Measurements from ENCODE around the gene SDC3.
"Not testable (repeated sequence)": the region's sequence is repeated elsewhere in the genome, so short reads cannot be mapped to it uniquely, and the experiment has no call there.

SDC3 gene, protein sequence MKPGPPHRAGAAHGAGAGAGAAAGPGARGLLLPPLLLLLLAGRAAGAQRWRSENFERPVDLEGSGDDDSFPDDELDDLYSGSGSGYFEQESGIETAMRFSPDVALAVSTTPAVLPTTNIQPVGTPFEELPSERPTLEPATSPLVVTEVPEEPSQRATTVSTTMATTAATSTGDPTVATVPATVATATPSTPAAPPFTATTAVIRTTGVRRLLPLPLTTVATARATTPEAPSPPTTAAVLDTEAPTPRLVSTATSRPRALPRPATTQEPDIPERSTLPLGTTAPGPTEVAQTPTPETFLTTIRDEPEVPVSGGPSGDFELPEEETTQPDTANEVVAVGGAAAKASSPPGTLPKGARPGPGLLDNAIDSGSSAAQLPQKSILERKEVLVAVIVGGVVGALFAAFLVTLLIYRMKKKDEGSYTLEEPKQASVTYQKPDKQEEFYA

DNA sequence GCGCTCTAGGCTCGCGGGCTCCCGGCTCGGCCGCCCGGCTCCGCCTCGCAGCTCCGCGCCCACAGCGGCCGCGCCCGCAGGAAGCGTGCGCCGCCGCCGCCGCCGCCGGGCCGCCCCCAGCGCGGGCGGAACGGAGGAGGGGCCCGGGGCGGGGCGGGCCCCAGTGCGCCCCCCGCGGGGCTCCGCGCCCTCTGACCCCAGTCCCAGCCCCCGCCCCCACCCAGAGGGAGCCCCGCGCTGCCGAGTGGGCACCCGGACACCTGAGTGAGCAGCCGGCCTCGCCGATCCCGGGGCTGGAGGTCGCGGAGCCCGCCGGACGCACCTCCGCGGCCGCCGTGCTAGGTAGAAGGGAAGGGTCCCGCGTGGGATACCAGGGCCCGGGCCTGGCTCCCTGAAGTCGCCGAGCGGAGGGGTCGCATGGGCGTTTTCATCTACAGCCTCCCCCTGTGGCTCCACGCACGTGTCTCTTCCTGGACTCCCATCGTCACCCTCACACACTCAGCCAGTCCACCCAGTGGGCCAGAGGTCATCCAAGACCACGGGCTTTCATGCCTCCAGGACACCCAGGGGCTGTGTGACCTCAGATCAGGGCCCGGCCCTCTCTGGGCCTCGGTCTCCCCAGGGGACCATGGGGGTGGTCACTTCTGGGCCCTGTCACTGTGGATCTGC is at the start of gene SDC3:
Gene SDC3 (minus strand): TSS at position 63 of the 669 bp plus-strand sequence. CDS start 172 bp downstream, outside the sequence.
- no peak for DNase-seq (ENCODE audit: low read depth)

DNA sequence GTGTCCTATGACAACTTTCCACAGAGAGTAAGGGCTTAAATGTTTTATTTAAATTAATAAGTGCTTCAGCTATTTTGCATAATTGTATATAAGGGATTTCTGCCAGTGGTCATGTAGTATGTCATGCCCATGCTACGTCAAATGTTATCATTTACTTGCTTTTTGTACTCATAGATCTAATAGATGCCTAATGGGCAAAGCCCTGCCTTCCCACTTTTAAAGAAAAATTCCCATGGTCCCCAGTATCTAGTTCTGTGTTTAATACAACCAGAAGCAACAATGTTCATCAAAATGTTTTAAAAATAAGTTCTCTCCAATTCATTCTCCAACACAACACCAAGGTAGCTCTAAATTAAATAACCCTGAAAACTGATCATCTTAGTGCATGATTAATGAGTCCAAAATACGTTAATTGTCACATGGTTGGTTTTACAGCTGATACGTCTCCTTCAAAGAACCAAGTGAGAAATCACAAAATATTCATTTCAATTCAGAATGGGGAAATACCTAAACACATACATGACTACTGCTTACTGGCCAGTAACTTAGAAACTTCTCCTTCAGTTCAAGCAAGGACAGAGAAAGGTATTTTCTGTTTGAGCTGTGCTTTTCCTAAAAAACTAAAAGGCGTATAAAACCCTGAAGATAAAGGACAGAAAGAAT is 49.1 kb upstream of the SDC3 start:
- DNase-seq (ENCODE audit: low read depth), result no peak

DNA sequence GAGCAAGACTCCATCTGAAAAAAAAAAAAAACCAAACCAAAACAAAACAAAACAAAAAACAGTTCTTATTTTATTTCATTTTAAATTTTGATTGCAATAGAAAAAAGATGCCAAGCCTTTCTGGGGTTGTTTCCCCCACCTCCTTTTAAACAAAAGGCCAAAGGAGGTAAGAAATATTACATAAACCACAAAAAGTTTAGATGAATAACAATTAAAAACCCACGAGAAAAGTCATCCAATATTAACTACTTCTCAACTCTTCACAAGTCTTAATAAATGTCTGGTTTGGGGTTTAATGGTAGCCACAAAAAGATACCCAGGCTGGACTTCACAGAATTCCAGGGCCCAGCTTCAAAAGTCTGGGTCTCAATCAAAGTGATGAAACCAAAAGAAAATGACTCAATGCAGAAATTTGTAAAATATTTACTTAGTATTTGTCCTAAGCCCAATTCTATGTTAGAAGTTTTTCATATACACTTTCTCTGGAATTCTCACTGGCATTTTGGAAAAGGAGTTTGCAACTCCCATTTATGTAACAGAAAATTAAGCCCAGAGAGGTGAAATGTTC is 47.0 kb upstream of the SDC3 start:
- peak; percentile 26 for DNase-seq (ENCODE audit: low read depth)

DNA sequence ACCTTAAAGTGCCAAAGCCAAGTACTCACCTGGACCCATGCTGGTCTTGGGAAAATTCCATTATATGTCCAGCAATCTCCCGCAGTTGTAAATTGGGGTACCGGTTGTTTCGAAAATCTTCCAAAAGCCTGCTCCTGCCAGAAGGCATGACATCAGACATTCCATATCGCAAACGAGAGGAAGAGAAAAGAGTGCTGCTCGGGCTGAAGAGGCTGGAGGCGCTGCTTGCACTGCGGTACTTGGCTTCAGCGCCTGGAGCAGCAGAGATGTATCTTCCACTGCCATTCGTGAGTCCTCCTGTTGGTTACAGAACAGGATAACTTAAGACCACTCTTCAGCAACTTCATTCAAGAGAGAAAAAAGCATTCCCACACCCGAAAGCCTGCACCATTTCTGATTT is 45.1 kb upstream of the SDC3 start:
- DNase-seq (ENCODE audit: low read depth), result no peak

DNA sequence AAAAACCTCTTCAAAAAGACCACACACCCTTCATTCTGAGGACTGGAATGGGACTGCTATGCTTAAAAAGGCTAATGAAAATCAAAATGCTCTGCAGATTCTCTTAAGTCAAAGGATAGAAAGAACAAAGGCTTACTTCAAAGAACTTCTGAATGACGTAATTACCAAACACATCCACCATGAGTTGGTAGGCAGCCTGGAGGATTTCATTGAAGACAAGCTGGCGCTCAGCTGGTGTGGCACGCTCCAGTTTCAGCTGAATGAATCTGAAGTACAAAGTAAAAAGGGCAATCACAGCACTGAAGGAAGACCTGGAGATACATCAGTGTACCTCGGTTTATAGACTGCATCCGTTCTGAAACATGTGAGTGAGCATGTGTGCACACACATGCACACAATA is 43.5 kb upstream of the SDC3 start:
- no peak for DNase-seq (ENCODE audit: low read depth)

DNA sequence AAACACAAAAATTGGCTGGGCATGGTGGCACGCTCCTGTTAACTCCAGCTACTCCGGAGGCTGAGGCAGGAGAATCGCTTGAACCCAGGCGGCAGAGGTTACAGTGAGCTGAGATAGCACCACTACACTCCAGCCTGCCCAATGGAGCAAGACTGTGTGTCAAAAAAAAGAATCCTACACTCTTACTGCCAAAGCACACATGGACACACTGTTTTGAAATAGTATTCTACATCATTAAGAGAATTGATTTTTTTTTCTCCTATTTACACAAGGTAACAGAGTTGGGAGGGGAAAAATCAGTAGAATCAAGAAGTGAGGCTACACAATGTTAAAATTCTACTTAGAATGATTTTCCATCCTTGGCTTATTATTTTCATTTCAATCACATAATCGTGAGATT is 42.1 kb upstream of the SDC3 start:
- DNase-seq (ENCODE audit: low read depth), result no peak

DNA sequence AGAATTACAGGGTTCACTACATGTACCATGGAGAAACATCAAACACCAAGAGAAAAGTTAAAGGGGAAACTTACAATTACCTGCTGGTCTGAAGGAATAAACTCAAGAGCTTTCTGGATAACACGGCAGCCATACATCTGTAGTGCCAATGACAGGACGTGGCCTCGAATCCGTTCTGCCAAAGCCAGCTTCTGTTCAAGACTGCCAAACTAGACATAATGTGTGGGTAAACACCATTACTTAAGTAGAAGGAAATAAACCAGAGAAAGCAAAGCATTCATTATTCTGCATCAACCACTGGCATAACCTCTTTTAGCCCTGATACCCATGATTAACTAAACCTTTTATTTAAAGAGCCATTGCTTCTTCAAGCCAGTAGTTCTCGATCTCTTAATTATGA is 41.5 kb upstream of the SDC3 start:
- no peak for DNase-seq (ENCODE audit: low read depth)

DNA sequence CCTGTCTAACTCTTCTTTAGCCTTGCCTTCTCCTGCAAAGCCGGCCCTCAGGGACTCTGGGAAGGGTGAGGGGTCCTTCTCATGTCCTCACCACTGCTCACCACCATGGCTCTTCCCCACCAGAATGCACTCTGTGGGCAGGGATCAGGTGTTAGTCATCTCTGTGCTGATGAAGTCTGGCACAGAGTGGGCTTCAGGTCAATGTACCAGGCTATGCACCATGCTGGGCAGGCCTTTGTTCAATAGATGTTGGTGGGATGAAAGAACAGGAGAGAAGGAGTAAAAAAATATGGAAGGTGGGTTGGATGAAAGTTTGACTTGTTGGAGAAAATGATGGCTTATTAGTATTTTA is 40.9 kb upstream of the SDC3 start:
- not testable (repeated sequence) for DNase-seq (ENCODE audit: low read depth)

DNA sequence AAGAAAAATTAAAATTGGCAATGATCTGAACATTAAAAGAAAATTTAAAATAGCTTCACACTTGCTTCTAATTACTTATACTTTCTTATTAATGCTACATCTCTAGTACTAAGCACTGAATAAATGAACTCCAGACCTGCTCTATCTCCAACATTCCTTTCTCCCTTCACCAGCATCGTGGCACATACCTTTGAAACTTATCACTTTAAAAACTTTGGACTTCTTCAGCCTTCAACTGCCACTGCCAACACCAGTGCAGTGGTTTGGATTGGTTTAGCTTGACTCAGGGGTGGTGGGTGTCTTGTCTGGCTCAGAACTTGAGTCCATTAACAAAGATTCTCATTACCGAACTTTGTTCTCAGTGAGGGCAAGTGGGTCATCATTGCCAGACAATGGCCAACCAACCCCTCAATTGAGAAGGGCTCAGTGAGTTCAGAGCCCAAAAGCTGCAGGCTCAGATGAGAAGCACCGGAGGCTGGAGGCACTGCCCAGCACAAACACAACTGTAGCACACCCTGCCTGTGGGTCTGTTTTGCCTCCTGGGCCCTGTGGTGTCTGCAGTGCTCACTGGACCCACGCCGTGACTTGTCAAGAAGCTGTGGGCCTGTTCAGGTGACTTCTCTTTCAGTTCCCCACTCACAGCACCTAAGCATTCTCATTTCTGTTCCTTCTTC is 40.4 kb upstream of the SDC3 start:
- peak; percentile 18 for DNase-seq (ENCODE audit: low read depth)

DNA sequence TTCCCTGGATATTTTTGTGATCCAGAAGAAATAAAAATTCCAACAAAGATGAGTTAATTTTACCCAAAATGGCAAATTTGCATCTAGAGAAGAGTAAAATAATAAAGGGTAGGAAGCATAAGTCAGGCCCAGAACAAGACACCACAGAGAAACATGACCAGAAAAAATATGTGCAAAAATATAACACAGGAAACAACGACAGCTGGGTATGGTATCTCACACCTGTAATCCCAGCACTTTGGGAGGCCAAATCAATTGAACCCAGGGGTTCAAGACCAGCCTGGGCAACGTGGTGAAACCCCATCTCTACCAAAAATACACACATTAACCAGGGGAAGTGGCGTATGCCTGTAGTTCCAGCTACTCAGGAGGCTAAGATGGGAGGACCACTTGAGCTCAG is 39.7 kb upstream of the SDC3 start:
- no peak for DNase-seq (ENCODE audit: low read depth)

DNA sequence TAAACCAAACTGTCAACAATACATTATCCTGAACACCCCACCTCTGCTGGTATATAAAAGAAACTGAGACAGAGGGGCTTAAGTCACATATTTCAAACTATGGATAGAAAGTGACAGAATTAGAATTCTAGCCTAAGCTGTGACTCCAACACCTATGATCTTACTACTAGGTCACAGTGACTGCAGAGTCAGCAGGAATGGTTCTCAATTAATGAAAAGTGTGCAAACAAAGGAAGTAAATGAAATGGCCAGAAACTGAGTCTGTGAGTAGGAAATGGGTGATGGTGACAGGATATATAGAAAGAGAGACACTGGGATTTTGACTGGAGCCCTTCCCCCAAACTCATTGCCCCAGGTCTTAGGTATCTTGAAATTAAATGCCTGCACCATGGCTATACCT is 38.7 kb upstream of the SDC3 start:
- DNase-seq (ENCODE audit: low read depth), result no peak

DNA sequence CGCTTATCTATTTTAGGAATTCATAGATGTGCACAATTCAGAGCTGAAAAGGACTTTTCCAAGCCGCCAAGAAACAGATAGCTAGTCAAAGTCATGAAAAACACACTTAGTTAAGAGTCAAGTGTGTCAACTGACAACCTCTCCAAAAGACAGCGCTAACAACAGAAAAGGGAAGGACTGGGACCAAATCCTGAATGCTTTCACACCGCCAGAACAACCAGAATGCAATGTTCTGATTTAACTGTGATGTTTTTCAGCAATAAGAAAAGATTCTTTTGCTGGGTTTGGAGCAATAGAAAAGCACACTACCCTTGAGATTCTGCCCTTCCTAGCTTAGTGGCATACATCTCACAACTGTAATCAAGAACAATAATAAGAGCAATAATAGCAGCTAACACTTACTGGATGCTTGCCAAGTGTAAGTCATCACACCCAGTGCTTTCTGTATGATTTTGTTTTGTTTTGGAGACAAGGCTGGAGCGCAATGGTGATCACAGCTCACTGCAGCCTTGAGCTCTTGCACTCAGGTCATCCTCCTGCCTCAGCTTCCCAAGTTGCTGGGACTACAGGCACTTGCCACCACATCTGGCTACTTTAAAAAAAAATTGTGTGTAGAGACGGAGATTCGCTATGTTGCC is 33.9 kb upstream of the SDC3 start:
- no peak for DNase-seq (ENCODE audit: low read depth)

DNA sequence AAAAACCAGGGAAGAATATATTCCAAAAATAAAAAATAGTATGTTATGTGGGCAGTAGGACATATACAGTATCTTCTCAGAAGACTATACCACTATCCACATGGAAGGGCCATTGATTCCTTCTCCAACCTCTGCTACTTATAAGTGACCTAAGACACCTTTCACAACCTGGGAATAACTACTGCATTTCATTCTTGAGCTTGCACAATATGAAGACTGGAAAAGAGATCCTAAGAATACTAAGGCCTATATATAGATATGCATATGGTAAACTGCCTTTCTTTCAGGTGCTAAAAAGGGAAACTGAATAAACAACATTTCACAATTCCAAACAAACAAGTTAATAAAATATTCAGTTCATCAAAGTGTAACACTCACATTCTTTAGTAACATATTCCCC is 32.0 kb upstream of the SDC3 start:
- DNase-seq (ENCODE audit: low read depth), result no peak

DNA sequence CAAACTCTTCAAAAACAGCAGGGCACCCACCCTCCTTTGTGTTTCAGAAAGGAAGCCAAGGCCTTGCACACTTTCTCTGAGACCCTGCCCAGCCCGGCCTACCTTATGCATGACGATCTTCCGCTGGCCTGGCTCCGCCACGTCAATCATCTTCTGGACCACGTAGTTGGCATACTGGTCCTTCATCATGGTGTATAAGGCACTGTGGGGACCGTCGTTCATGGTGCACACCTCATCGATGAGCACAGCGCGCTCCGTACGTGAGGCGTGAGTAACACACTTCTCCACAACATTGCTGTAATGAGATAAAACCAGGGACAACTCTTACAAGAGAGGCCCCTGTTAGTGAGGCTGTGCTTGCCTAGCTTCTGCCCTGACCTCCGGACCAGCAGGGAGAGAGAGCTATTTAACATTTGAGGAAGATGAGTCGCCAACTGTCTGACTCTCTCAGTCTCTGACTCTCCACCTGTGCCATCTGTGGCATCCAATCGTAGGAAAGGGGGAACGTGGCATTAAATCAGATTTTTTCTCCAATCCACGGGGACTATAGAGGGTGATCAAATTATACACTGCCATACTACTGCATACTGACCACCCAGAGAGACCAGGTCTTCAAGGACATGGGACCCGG is 28.1 kb upstream of the SDC3 start:
- DNase-seq (ENCODE audit: low read depth), result no peak

DNA sequence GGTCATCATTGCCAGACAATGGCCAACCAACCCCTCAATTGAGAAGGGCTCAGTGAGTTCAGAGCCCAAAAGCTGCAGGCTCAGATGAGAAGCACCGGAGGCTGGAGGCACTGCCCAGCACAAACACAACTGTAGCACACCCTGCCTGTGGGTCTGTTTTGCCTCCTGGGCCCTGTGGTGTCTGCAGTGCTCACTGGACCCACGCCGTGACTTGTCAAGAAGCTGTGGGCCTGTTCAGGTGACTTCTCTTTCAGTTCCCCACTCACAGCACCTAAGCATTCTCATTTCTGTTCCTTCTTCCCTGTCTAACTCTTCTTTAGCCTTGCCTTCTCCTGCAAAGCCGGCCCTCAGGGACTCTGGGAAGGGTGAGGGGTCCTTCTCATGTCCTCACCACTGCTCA is 27.2 kb upstream of the SDC3 start:
- not testable (repeated sequence) for DNase-seq (ENCODE audit: low read depth)

DNA sequence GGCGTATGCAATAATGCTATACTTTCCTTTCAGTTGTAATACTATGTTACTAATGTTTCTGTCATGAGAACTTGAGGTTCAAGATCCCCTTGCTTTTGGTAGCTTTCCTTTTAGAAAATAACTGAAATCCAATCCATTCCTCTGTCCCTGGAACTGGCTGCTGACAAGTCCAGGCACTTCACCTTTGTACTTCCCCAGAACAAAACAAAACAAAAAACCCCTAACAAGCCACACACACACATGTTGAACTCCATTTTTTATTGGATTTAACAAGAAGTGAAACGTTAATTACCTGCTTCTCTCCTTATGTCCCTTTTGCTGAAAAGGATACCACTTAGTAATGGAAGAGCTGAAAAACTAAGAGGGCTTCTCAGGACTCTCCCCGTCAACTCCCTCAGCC is 26.1 kb upstream of the SDC3 start:
- no peak for DNase-seq (ENCODE audit: low read depth)

DNA sequence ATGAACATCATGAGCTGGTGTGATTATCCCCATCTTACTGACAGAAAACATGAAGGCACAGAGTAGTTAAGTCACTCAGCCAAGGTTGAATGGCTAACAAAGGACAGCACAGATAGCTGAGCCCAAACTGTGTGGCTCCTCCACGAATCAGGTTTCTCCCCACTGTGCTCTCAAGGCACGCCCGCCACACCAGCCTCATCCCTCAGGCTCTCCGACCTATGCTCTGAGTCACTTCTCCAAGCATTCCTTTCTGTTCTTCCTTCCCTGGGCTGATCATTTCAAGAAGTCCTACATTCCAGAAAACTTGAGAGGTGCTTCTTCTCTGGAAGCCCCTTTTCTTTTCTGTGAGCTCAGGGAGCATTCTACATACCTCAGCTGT is 25.3 kb upstream of the SDC3 start:
- no peak for DNase-seq (ENCODE audit: low read depth)

DNA sequence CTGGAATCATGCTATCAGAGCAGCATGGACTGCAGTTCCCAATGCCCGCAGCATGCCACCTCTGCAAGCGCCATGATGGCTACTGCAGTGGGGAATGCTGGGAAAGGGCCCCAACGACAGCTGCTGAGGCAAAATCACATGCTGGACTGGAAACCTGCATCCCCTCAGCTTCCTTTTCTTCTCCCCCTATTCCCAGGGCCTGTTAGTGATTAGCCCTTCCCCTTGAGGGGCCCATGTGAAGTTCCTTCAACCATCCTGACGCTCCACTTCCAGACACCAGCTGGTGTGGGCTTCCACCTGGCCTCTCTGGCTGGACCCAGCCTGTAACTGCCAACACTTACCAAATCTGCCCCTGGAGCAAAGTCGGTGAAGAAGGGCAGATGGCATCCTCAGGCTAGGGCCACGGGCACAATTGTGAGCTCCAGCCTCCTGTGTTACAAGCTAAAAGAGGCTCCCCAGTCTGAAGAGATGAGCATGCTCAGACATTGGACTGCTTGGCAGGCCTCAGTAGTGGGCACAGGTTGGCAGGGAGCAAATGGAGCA is 22.1 kb upstream of the SDC3 start:
- DNase-seq (ENCODE audit: low read depth), result no peak

DNA sequence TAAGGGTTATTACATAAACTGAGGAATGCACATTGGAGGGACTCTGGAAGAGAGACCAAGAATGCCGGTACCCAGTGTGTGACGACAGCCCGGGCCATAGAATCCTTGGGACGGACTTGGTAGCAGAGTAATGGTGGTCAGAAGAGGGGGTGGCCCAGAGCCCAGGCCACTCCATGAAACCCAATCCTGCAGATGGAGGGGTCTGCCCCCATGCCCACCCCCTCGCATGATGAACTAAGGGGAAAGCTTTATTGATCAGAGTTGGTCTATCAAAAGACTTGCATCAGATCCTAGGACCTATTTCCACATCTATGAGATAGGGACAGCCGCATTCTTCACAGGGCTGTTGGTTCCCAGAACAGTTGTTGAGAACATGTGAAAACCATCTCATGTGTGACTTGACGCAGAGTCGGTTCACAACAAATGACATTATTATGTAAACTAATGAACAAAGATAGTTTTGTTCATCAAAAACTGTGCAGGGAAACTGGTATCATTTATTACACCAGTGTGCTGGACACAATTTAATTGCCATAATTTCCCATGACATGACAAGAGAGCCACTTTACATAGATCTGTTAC is 21.5 kb upstream of the SDC3 start:
- DNase-seq (ENCODE audit: low read depth), result no peak

DNA sequence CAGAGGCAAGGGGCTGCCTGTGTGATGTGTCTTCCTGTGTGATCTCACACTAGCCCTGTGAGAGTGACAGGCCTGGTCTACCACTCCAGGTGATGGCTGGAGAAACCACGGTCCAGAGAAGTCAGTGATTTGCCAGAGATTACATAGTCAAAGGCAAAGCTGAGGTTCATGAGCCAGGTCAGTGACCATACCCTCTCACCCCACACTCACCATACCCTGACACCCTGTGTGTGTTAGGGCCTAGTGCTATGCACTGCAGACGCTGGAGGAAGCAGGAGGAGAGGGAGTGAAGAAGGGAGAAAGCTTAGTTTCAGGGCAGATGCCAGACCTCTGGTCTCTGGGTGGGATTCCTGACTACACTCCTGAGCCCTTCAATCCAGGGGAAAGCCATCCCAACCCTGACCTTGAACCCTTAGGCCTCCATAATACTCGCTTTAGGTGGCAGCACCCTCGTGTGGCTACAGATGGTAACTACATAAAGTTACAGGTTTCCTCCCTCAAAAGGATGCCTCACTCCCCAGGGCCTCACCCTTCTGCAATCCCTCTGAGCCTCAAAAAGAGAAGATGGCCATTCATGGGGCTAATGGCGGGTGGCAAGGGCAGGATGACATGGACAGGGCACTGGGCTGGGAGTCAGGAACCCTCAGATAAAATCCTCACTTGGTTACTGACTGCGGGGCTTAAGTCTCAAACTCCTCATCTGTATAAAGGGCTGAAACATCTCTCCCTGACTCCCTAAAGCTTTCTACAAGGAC is 20.8 kb upstream of the SDC3 start:
- DNase-seq (ENCODE audit: low read depth), result no peak

Data from GM04503 (cell line).